8988T (cell line): ENCODE data around the gene TSHR.
"Not testable (repeated sequence)": the region's sequence is repeated elsewhere in the genome, so short reads cannot be mapped to it uniquely, and the experiment has no call there.

Source experiments
- DNase-seq: peaks from one replicate; pipeline ENCODE4 v3.0.0; 2011

TSHR gene

GRCh38 chr14:80953211-80953610, 2.2 kb upstream of the TSHR start:
- not testable (repeated sequence) for DNase-seq

GRCh38 chr14:80954687-80955299, 628 bp upstream of the TSHR start:
- DNase-seq, result peak; percentile 56

GRCh38 chr14:80956102-80956501, 681 bp downstream of the TSHR start:
- DNase-seq, result no peak

- DNase-seq, result no peak
Measured at GRCh38 chr14:80956922-80957321, 1.5 kb downstream of the TSHR start.

- no peak for DNase-seq
Measured at GRCh38 chr14:80957613-80958012, 2.2 kb downstream of the TSHR start.

- DNase-seq, result no peak
Measured at GRCh38 chr14:80958226-80958625, 2.8 kb downstream of the TSHR start.

- no peak for DNase-seq
Measured at GRCh38 chr14:80958939-80959338, 3.5 kb downstream of the TSHR start.

- no peak for DNase-seq
Measured at GRCh38 chr14:80959496-80959895, 4.1 kb downstream of the TSHR start.

- no peak for DNase-seq
Measured at GRCh38 chr14:80965037-80965436, 9.6 kb downstream of the TSHR start.

GRCh38 chr14:80973931-80974641, 18.7 kb downstream of the TSHR start:
- DNase-seq, result no peak

- no peak for DNase-seq
Measured at GRCh38 chr14:80974679-80975078, 19.3 kb downstream of the TSHR start.

- DNase-seq, result no peak
Measured at GRCh38 chr14:80977221-80977620, 21.8 kb downstream of the TSHR start.

GRCh38 chr14:80978403-80978802, 23.0 kb downstream of the TSHR start:
- no peak for DNase-seq

GRCh38 chr14:80979951-80980350, 24.5 kb downstream of the TSHR start:
- DNase-seq, result no peak

- no peak for DNase-seq
Measured at GRCh38 chr14:80981156-80981555, 25.7 kb downstream of the TSHR start.

- no peak for DNase-seq
Measured at GRCh38 chr14:80981673-80982072, 26.3 kb downstream of the TSHR start.

GRCh38 chr14:80982711-80983110, 27.3 kb downstream of the TSHR start:
- DNase-seq, result no peak

GRCh38 chr14:80987235-80988032, 32.0 kb downstream of the TSHR start:
- DNase-seq, result peak; percentile 12

GRCh38 chr14:80988192-80988591, 32.8 kb downstream of the TSHR start:
- no peak for DNase-seq

- no peak for DNase-seq
Measured at GRCh38 chr14:80988735-80989429, 33.5 kb downstream of the TSHR start.

- DNase-seq, result no peak
Measured at GRCh38 chr14:80992580-80992979, 37.2 kb downstream of the TSHR start.

- peak; percentile 17 for DNase-seq
Measured at GRCh38 chr14:80996049-80996901, 40.9 kb downstream of the TSHR start.
